Measurements from ENCODE around the gene NIPBL.
"Not testable (repeated sequence)": the region's sequence is repeated elsewhere in the genome, so short reads cannot be mapped to it uniquely, and the experiment has no call there.

NIPBL gene

DNA sequence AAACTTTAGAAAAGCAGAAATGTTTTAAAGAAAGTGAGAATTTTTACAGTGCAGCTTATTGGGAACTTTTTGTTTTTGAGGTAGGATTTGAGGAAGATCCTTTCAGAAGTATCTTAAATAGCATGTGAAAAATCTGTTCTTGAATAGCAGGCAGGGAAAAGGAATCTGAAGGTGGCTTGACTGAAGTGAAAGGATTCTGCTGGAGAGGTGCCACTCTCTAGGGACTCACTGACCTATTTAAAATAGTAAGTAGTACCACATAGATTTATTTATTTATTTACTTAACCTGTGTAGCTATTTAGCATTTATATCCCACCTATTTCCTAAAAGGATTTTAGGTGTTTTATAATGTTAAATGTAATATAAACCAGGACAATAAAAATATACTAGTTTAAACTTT, 69.1 kb downstream of the NIPBL start:
- DNase-seq (ENCODE audit: low read depth in 2 of 2) = no peak

DNA sequence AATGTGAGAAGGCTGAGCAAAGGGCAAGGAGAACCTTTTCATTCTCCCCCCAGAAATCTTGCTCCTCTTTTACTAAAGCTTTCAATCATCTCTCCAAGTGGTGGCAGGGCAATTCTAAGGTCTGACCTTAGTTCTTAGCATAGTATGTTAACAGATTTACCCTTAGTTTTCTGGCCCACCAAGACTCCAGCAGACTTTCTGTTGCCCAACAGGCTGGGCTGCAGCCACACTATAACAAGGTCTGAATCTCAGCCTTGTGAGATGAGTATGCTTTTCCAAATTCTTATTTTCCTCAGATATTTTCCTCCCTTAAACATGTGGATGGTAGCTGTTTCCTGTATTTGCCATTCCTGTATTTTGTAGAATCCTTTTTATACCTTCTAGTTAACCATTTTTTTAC, 69.5 kb downstream of the NIPBL start:
- no peak for DNase-seq (ENCODE audit: low read depth in 2 of 2)

DNA sequence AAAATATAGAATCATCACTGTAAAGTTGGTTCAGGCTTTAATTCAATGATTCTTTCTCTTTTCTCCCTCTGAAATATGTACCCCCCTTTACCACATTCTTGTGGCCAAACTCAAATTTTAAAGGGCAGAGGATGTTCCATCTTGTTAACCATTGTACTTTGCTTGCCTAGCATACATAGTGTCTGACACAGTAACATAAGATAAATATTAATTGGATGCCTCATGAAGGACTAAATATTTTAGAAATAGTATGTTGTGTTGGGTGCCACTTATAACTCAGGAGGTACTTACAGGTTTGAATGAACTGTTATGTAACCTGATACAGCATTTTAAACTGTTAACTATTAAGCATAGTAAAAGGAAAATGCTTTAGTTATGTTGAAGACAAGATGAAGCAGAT, 71.5 kb downstream of the NIPBL start:
- peak; percentile 30 to 36 for DNase-seq (ENCODE audit: low read depth in 2 of 2)

DNA sequence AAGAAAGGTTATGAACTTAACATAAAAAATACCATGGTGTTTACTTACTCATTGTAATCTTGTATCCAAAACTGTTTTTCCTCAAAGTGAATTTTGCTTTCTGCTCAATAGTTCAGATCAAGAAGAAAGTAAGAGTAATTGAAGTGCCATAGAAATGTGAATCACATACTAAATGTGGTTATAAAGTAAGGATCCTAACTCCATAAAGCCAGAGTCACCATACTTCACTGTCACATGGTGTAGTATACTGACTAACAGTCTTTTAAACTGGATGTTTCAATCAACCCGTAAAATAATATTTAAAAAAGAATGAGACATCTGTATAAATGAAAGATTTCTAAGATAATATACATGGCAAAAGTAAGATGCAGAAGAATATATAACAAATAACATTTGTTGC, 72.1 kb downstream of the NIPBL start:
- DNase-seq (ENCODE audit: low read depth in 2 of 2) = no peak

DNA sequence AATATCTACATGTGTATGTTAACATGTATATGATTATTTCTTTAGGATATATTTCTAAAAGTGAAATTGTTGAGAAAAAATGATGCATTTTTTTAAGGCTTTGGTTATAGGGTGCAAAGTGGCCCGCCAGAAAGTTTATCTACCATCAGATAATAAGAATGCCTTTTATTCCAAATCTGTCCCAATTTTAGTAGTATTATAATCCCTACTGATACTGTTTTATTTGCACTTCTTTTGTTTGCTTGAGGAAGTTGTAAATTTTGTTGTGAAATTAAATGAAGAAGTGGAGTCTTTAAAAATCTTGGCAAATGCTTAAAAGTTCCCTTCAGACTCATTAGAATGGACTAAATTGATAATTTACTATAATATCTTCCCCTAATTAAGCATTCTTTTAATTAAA, 73.0 kb downstream of the NIPBL start:
- DNase-seq (ENCODE audit: low read depth in 2 of 2) = no peak

DNA sequence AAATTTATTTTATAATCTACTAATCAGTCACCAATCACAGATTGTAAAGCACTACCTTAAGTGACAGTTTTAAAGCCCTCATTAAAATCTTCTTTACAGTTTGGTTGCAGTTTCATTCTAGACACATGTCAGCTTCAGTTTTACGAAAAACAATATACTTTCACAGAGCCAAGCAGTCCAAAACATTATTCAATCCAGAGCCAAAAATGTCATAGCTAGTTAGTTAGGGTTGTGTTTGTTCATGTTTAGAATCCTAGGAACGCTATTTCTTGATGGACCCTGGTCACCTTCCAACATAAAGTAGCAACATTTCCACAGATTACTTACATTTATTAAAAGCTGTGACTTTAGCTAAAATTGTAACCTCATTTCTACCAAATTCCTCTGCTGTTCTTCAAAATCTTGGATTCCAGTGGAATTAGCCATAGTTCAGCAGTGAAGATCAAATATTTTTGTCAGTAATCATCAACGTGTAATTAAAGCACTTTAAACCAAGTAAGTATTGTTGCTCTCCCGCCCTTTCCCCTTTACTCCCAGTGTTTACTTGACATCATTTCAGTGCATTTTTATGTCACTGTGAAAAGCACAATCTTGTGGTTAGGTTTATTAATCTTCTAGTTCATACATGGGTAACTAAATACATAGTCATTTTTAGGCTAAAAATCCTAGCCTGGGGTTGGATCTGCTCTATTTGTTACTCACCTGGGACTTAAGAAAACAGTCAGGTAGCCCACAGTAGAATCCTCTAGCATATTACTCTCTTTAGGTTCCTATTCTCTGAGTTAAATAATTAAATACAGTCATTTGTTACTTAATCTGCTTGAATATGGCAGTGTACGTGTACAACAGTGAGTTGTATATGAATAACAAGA, 74.3 kb downstream of the NIPBL start:
- peak; percentile 53 to 57 for DNase-seq (ENCODE audit: low read depth in 2 of 2)

DNA sequence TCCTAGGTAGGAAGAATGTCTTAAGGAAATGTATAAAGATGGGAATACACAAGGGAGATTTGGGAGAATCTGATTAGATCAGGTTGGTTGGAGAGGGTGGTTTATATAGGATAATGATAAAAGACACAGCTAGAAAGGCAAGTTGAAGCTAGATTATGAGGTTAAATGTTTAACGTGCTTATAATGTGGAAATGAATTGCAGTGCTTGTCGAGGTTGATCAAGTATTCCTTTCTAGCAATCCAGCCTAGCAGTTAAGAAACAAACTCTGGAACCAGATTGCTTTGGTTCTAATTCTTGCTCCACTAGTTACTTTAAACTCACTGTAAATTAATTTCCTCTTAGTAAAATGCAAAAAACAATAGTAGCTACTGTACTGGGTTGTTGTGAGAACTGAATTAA, 76.5 kb downstream of the NIPBL start:
- no peak for DNase-seq (ENCODE audit: low read depth in 2 of 2)

DNA sequence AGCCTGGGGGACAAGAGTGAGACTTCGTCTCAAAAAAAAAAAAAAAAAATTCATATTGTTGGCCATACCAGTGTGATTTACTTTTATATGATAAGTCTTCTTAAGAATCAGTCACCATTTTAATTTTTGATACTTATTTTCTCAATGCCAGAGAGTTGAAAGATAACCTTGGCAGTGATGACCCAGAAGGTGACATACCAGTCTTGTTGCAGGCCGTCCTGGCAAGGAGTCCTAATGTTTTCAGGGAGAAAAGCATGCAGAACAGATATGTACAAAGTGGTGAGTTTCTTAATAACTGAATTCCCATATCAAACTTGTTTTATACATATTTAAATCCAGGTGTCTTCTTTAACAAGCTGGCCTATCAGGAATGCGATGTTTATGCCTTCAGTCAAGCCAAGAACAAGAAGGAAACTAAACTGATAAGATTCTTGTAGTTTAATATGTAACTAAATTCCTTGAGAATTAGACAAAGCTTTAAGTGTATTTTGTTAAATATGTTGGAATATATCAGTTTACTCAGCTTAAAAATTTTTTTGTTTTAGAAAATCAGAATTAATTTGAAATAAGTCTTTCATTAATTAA, 81.5 kb downstream of the NIPBL start:
- no peak for DNase-seq (ENCODE audit: low read depth in 2 of 2)

DNA sequence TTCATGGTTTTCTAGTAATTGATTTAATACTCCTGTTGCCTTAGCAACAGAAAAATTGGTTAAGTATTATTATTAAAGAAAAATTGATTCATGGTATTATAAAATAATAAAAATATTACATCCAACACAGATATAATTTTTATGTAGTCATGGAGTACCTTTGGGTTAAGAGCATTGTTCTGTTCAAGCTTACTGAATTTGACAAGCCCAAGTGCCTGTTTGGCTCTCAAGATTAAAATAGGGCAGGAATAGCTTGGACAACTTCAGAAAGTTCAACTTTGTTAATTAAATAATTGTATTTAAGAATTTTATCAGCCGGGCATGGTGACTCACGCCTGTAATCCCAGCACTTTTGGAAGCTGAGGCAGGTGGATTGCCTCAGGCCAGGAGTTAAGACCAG, 82.0 kb downstream of the NIPBL start:
- no peak for DNase-seq (ENCODE audit: low read depth in 2 of 2)

DNA sequence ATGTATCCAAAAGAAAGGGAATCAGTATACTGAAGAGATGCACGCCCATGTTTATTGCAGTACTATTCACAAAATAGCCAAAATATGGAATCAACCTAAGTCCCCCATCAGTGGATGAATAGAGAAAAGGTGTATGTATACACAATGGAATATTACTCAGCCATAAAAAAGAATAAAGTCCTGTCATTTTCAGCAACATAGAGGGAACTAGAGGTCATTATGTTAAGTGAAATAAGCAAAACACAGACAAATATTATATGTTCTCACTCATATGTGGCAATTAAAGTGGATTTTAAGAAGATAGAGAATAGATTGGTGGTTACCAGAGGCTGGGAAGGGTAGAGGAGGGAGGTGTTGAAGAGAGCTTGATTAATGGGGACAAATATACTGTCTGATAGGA, 88.6 kb downstream of the NIPBL start:
- no peak for DNase-seq (ENCODE audit: low read depth in 2 of 2)

DNA sequence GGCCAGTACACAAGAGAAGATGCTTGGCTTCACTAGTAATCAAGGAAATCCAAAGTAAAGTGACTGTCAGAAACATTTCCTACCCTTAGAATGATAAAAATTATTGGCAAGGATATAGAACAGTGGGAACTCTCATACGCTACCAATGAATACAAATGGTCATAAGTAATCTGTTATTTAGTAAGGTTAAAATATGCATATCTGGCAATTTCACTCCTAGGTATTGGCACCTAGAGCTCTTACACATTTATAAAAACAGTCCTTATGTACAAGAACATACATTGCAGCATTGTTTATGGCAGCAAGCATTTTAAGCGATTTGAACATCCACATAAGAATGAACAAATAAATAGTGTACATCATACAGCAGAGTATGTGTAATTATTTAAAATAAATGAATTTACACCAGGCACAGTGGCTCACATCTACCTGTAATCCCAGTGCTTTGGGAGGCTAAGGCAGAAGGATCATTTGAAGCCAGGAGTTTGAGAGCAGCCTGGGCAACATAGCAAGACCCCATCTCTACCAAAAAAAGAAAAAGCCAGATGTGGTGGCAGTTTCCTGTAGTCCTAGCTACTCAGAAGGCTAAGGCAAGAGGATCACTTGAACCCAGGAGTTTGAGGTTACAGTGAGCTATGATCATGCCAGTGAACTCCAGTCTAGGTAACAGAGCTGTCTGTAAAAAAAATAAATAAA, 93.3 kb downstream of the NIPBL start:
- no peak for DNase-seq (ENCODE audit: low read depth in 2 of 2)

DNA sequence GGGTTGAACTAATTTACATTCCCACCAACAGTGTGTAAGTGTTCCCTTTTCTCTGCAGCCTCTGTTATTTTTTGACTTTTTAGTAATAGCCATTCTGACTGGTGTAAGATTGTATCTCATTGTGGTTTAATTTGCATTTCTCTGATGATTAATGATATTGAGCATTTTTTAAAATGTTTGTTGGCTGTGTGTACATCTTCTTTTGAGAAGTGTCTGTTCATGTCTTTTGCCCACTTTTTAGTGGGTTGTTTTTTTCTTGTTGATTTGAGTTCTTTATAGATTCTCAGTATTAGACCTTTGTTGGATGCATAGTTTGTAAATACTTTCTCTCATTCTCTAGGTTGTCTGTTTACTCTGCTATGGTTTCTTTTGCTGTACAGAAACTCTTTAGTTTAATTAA, 101.6 kb downstream of the NIPBL start:
- DNase-seq (ENCODE audit: low read depth in 2 of 2) = no peak

DNA sequence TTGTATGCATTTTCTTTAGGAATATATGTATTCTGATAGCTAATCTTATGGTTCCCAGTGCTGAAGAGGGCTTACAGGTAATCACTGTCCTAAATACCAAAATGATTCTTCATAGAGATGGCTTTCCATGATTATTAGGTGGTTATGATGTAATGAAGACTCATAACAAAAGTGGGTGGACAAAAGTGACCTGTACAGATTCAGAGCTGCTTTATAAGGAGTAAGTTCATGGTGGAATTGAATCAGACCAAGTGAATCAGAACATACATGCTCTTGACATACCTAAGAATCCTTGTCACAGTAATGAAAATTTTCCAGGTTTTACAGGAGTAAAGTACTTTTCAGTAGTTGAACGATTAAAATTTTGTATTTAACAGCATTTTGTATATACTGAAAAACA, 105.6 kb downstream of the NIPBL start:
- no peak for DNase-seq (ENCODE audit: low read depth in 2 of 2)

DNA sequence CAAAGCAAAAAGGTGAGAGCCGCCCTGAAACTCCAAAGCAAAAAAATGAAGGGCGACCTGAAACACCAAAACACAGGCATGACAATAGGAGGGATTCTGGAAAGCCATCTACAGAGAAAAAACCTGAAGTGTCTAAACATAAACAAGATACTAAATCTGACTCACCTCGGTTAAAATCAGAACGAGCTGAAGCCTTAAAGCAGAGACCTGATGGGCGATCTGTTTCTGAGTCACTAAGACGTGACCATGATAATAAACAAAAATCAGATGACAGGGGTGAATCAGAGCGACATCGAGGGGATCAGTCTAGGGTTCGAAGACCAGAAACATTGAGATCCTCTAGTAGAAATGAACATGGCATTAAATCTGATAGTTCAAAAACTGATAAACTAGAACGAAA, 108.8 kb downstream of the NIPBL start:
- DNase-seq (ENCODE audit: low read depth in 2 of 2) = no peak

DNA sequence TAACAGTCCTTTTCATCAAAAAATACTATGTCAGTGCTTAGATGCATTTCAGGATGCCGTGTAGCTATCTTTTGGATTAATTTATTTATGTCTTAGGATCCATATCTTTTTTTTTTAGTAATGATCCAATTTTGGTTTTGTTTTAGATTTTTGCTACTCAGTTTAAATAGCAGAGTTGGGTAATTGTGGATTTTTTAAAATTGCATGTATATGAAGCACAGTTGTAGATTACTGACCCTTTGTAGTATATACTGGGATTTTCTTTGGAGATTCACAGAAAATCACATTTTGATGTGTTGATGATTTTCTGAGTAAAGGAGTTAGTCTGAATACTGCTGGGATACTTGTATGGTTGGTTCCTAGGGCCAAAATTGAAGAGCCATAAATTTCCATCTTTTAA, 111.8 kb downstream of the NIPBL start:
- no peak for DNase-seq (ENCODE audit: low read depth in 2 of 2)

DNA sequence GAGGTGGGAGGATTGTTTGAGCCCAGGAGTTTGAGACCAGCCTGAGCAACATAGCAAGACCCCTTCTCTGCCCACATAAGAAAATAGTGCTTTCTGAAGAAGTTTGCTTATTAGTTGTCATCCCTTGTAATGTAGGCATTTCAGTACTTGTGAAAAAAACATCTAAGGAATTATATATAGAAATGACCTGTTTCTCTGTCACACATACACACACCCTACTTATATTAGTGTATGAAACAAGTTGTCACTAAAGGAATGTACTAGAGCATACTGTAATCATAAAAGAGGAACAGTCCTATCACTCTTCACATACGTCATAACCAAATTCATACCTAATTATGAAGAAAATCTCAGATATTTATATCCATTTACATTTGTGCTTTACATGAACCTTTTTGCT, 122.0 kb downstream of the NIPBL start:
- DNase-seq (ENCODE audit: low read depth in 2 of 2) = no peak

DNA sequence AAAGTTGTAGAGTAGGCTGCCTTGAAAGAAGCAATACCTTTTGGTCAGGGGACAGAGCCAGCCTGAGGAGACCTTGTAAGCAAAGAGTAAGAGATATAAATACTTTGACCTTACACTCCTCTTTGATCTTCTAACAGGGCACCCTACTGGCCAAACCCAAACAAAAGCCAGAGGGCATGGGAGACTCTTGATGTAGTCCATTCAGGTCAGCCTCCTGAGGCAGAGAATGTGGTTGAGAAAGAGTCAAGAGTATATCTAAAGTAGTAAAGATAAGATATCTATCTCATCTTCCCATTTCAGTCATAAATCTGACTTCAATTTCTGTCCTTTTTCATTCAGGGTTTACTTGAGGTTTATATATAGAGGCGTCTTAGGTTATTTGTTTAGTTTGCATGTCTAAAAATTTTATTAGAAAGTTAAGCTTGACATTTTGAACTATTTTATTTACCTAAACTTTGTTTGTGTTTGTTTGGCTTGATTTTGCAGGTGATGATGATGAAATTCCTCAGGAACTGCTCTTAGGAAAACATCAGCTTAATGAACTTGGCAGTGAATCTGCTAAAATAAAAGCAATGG, 125.7 kb downstream of the NIPBL start:
- no peak for DNase-seq (ENCODE audit: low read depth in 2 of 2)

DNA sequence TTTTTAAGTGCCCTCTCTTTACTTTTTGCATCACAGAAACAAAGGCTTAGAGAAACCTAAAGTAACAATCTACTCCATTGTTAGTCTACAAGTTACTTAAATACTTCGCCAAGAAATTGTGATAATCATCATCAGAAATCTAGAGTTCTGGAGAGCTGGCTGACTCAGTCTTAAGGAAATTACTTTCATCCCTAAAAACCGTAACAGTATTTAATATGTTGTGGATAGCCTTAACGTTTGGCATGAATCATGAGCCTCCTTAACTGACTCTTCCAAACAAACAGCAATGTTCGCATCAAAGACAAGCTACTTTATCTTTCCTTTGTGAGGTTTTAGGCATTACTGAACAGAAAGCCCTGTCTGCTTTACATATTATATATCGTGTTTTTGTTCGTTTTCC, 128.7 kb downstream of the NIPBL start:
- no peak for DNase-seq (ENCODE audit: low read depth in 2 of 2)

DNA sequence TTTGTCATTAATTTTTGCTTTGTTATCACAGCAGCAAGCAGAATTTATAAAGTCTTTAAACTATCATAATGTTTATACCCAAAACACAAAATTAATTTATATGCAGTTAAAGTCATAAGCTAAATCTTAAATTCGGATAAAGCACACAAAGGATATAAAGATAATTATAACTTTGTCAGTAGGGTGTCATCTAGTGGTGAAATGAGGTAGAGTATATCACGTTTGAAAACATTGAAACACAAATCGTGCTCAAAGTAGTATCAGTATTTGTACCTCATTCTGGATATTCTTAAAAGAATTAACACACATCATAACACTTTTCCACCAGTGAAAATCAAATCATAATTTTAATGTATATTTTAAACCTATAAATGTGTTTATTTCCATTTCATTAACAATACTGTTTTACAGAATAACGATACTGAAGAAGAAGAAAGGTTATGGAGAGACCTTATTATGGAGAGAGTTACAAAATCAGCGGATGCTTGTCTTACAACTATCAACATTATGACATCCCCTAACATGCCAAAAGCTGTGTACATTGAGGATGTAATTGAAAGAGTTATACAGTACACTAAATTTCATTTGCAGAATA, 129.5 kb downstream of the NIPBL start:
- no peak for DNase-seq (ENCODE audit: low read depth in 2 of 2)

DNA sequence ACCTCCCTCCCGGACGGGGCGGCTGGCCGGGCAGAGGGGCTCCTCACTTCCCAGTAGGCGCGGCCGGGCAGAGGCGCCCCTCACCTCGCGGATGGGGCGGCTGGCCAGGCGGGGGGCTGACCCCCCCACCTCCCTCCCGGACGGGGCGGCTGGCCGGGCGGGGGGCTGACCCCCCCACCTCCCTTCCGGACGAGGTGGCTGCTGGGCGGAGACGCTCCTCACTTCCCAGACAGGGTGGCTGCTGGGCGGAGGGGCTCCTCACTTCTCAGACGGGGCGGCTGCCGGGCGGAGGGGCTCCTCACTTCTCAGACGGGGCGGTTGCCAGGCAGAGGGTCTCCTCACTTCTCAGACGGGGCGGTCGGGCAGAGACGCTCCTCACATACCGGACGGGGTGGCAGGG, 136.6 kb downstream of the NIPBL start:
- DNase-seq (ENCODE audit: low read depth in 2 of 2) = not testable (repeated sequence)

DNA sequence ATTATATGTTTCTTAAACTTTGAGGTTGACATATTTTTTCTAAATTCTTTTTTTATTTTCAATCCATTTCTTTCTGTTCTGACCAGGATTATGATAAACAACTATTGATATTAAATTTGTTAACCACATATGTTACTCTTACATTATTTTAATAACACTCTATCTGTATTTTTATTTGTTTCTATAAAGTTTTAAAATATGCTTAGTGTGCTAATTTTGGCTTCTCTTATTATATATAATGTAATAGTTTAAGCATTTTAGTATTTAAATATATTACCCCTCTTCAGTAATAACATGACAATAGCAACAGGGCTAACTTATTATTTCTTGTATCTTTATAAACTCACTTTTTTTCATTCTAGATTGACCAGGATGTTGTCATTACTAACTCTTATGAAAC, 137.8 kb downstream of the NIPBL start:
- DNase-seq (ENCODE audit: low read depth in 2 of 2) = no peak

All from fibroblast of skin of left biceps (primary cell).